Epithelial cell of prostate (primary cell): ENCODE data around the gene NRL.

ENCODE experiments used
- DNase-seq: peaks from one replicate; pipeline ENCODE4 v3.0.0-alpha.2; 2011; ENCODE audit warnings: low read depth, low spot score
- H3K27ac ChIP-seq: fragments of 450-650 bp; 2 replicates; pipeline ENCODE4 v1.5.1; 2017; ENCODE audit warnings: mild to moderate bottlenecking

NRL gene

GRCh38 chr14:24071836-24072430 is 42.8 kb downstream of the NRL start:
- no peak overlapping the region for H3K27ac ChIP-seq
- no peak for DNase-seq

DNA sequence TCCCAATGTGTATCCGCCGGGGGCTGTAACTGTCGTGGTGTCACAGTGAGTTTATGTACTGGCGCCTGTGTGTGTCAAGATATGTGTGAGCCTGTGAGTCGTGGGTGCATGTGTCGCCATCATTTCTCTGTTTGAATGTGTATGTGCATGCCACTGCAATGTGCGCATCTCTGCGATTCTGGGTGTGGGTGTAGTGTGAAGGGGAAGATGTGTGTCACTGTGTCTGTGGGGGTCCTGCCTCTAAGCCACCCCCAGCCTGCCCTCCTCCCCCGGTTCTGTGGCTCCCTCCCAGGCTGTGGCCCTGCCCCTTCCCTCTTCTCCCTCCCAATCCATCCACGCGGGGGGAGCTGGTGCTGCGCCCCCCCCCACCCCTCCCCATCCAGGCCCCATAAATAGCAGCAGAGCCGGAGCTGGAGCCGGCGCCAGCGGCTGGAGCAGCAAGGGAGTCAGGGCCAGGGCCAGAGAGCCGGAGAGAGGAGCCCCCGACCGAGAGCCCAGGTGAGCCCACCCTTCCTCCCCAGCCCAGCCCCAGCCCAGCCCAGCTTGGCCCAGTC is 43.5 kb downstream of the NRL start, which contains the start of gene CPNE6:
Gene CPNE6, plus strand, starts transcription at position 419 of the 554 bp plus-strand sequence. CDS start 1,375 bp downstream, outside the sequence.
- H3K27ac ChIP-seq: no peak within 1 kb of the TSS
- no peak for DNase-seq

DNA sequence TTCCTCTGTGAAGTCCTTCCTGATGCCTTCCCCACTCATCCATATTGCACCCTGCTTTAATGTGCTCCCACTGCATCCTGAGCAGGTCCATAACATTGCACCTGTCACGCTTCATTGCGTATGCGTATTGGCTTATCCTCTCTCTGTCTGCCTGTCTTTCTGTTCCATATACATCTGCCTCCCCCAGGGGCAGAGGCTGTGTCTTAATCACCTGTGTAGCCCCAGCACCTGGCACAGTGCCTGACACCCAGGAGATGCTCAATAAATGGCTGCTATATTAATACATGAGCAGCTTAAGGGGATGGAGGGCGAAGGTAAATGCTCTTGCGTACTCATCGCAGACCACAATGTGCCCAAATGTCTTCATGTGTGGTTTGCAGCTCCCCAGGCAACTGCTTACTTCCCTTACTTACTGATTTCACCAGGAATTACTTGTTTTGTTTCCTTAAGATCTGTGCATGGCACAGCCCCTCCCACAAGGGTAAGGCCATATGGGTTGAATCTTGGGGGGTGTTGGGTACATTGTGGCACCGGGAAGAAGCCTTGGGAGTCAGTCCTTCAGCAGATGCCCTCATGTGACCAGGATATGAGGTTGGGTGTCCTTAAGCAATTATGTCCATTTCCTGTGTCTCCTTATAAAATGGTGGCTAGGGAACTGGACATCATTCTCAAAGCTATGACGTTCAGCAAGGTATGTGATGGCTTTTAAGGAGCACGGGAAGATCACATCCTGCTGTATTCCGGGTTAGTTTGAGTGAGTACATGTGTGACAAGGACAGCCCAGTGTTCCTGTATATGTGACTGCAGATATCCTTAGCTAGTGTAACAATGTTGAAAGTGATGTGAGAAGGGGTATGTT is 44.2 kb downstream of the NRL start:
- DNase-seq: no peak
- no peak overlapping the region for H3K27ac ChIP-seq

- no peak for DNase-seq
- H3K27ac ChIP-seq: no peak overlapping the region
Measured at GRCh38 chr14:24069411-24069735, 45.4 kb downstream of the NRL start.

DNA sequence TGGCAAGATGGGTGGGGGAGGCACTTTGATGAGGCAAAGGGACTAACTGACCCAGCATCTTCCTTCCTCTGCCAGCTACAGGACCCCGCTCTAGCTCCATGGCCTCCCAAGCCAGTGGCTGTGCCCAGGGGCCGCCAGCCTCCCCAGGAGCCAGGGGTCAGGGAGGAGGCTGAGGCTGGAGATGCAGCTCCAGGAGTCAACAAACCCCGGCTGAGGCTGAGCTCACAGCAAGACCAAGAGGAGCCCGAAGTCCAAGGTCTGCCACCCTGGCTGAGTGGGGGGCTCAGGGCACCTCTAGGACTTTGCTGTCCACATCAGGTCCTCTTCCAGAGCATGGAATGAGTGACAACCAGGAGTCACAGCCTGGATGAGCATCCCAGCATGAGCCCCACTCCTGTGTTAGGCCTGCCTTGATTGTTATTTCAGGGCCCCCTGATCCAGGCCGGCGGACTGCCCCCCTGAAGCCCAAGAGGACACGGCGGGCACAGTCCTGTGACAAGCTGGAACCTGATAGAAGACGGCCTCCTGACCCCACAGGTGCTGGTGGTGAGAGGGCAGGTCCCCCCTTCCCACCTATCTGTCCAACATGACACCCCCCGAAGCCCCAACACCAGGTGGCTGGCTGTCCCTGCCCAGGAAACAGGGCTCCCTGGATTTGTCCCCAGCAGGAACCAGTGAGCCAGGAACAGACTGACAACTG is 45.9 kb downstream of the NRL start:
- no peak for DNase-seq
- H3K27ac ChIP-seq: no peak overlapping the region

GRCh38 chr14:24067133-24068082 is 47.3 kb downstream of the NRL start:
- H3K27ac ChIP-seq: no peak overlapping the region
- DNase-seq: no peak

DNA sequence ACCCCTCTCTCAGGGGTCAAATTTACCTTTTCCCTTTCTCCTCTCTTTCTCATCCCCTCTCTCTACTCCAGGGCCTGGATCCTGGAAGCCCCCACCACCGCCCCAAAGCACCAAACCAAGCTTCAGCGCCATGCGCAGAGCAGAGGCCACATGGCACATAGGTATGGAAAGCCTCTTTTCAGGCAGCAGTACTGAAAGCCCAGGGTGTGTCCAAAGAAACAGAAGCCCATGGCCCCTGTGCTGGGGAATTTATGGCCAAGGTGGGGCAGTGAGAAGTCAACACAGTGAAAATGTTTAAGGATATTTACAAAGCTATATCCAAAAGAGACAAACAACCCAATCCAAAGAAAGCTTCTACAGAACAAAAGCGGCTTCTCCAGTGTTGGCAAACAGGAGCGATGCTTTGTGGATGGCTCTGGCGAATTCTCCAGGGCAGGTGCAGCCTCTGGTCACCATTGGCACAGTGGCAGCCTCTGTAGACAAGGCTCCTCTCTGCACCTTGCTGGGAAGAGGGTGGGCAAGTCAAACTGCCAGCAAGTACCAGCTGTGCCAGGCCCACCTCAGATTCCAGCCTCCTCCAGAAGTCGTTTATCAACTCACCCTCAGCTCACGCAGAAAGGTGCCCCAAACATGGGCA is 48.1 kb downstream of the NRL start:
- H3K27ac ChIP-seq: no peak overlapping the region
- DNase-seq: no peak

- DNase-seq: no peak
- no peak overlapping the region for H3K27ac ChIP-seq
Measured at GRCh38 chr14:24065408-24065807, 49.3 kb downstream of the NRL start.

- no peak for DNase-seq
Measured at GRCh38 chr14:24064856-24065255, 49.9 kb downstream of the NRL start.

DNA sequence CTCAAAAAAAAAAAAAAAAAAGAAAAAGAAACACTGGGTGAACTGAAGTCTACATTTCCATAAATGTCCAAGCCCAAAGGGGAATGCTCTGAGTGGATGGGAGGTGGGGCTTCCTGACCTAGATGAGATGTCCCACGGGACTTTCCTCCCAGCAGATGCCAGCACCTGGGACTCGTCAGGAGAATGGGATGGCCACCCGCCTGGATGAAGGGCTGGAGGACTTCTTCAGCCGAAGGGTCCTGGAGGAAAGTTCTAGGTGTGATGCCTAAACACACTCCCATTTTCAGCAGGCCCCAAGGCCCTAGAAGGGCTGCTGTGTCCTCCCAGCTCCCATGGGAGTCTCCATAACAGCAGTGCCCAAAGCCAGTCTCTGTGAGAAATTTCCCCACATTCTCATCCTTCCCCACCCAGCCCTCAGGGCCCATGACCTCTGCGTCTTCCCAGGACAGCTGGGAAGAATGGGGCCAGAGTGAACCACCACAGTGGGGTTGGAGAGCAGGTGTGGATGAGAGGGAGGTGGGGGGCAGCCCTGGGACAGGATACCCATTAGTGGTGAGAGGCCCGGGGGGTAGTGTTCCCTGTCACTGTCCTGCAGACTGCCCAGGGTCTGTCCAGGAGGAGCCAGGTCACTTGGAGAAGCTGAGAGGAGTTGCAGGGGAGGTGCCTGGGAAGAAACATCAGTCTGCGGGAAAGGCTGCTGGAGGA is 50.5 kb downstream of the NRL start:
- H3K27ac ChIP-seq: no peak overlapping the region
- DNase-seq: no peak

More at GRCh38 chr14:24064856-24065255, 49.9 kb downstream of the NRL start:
- H3K27ac ChIP-seq: no peak overlapping the region

DNA sequence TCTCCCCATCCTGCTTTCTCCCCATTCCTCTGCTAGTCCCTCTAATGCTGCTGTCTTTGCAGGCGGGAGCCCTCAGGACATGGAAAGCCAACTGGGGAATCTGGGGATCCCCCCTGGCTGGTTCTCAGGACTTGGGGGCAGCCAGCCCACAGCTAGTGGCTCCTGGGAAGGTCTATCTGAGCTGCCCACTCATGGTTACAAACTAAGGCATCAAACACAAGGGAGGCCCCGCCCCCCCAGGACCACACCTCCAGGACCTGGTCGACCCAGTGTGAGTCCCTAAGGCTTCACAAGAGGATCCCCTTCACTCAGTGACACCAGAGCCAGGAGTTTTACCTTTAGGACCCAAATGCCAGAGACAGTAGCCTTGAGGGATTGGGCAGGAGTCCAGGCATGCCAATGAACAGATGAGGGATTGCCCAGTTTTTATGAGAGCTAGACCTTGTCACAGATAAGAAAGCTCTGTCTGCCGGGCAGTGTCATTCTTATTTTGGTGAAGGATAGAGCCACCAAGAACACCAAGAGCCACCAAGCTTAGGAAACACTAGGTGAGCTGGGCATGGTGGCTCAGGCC is 51.4 kb downstream of the NRL start:
- no peak for DNase-seq
- H3K27ac ChIP-seq: no peak overlapping the region

- no peak for DNase-seq
Measured at GRCh38 chr14:24062216-24062980, 52.4 kb downstream of the NRL start.

GRCh38 chr14:24060984-24061913 is 53.5 kb downstream of the NRL start:
- H3K27ac ChIP-seq: no peak overlapping the region
- DNase-seq: no peak

More at GRCh38 chr14:24062216-24062980, 52.4 kb downstream of the NRL start:
- no peak overlapping the region for H3K27ac ChIP-seq

DNA sequence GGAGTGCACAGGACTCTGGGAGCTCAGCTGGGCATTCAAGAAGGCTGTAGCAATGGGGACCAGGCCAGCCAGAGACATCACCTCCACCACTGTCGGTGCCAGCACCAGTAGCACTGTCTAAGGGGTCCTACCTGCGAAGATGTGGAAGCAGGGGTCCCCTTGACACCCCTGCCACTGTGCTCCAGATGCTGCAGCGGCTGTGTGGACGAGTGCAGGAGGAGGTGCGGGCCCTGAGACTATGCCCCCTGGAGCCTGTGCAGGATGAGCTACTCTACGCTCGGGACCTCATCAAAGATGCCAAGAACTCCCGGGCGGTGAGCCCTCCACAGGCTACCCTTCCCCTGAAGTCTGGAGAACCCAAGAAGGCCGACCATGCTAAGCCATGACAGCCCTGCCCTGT is 54.3 kb downstream of the NRL start:
- DNase-seq: no peak
- H3K27ac ChIP-seq: no peak overlapping the region

- no peak for DNase-seq
- no peak overlapping the region for H3K27ac ChIP-seq
Measured at GRCh38 chr14:24059841-24060388, 54.8 kb downstream of the NRL start.

DNA sequence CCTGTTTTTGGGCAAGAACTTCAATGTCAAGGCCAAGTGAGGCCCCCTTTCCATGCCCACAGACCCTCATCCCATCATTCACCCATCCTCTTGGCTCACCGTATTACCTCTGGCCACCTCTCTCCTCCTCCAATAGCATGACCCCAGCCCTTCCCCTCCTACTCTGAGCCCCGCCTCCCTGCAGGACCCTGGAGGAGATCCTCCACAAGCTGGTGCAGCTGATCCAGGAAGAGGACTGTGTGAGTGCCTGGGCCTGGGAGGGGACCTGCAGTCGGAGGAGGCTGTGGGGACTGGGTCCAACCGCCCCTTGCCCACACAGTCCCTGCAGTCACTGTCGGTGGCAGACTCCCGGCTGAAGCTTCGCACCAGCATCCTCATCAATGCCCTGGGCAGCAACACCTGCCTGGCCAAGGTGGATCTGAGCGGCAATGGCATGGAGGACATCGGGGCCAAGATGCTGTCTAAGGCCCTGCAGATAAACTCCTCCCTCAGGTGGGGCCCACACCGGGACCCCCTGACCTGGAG is 55.7 kb downstream of the NRL start:
- no peak for DNase-seq
- H3K27ac ChIP-seq: no peak overlapping the region
